WTC11 (cell line): ENCODE measurements around the gene DCTD. TPM values are rescaled to one million over a fixed set of nuclear protein-coding genes. Genes with fewer than 3 reads are reported as not detected.

Source experiments
- ATAC-seq: fragments of 200-7000 bp; cut with Tn5 transposase; 2 replicates; pipeline ENCODE4 v1.10.0; 2021; ENCODE audit warnings: mild to moderate bottlenecking, moderate library complexity
- CTCF ChIA-PET: fragments of 300-600 bp; sonication (Branson Sonifier 250); formaldehyde crosslinking; loops from one replicate; lab custom pipeline; 2021; ENCODE audit warnings: antibody characterized with exemption; lab: Charles Lee
- POLR2A ChIA-PET: fragments of 350-600 bp; sonication (Branson Sonifier 250); formaldehyde crosslinking; loops from one replicate; lab custom pipeline; 2021; ENCODE audit warnings: antibody characterized with exemption; lab: Charles Lee
- DNase-seq: peaks from one replicate; pipeline ENCODE4 v3.0.0; 2021; ENCODE audit warnings: low spot score
- H3K27ac Mint-ChIP-seq: 2 replicates; pipeline ENCODE4 v1.8.0; 2021; ENCODE audit warnings: mixed read lengths
- H3K27me3 Mint-ChIP-seq: 2 replicates; pipeline ENCODE4 v1.8.0; 2021; ENCODE audit warnings: low read depth, mild to moderate bottlenecking, moderate library complexity, mixed read lengths
- H3K36me3 Mint-ChIP-seq: 2 replicates; pipeline ENCODE4 v1.8.0; 2021; ENCODE audit warnings: mixed read lengths
- H3K4me1 Mint-ChIP-seq: 2 replicates; pipeline ENCODE4 v1.8.0; 2022; ENCODE audit warnings: mixed read lengths
- H3K4me3 Mint-ChIP-seq: 2 replicates; pipeline ENCODE4 v1.8.0; 2021; ENCODE audit warnings: mild to moderate bottlenecking, moderate library complexity, mixed read lengths
- H3K9me3 Mint-ChIP-seq: 2 replicates; pipeline ENCODE4 v1.8.0; 2021; ENCODE audit warnings: mixed read lengths
- AFF4 ChIP-seq: sonication (generic); formaldehyde crosslinking; IDR thresholded peaks from 2 replicates; pipeline ENCODE4 v1.8.1; 2023; ENCODE audit warnings: mild to moderate bottlenecking, missing genetic modification reagents, borderline replicate concordance
- CREB1 ChIP-seq: sonication (generic); formaldehyde crosslinking; IDR thresholded peaks from 2 replicates; pipeline ENCODE4 v1.8.0; 2023; ENCODE audit warnings: mild to moderate bottlenecking, missing genetic modification reagents
- CREM ChIP-seq: sonication (generic); formaldehyde crosslinking; IDR thresholded peaks from 2 replicates; pipeline ENCODE4 v1.8.1; 2022; ENCODE audit warnings: mild to moderate bottlenecking, missing genetic modification reagents, moderate library complexity
- IRF1 ChIP-seq: sonication (generic); formaldehyde crosslinking; IDR thresholded peaks from 2 replicates; pipeline ENCODE4 v1.8.0; 2023; ENCODE audit warnings: missing genetic modification reagents
- MXD4 ChIP-seq: fragments of 250-450 bp; sonication (Bioruptor Pico); IDR thresholded peaks from 2 replicates; pipeline ENCODE4 v1.8.0; 2021; ENCODE audit warnings: mild to moderate bottlenecking, moderate library complexity, borderline replicate concordance
- NFE2L1 ChIP-seq: sonication (generic); formaldehyde crosslinking; IDR thresholded peaks from 2 replicates; pipeline ENCODE4 v1.8.1; 2023; ENCODE audit warnings: missing genetic modification reagents
- NR2C2 ChIP-seq: sonication (generic); formaldehyde crosslinking; IDR thresholded peaks from 2 replicates; pipeline ENCODE4 v1.8.0; 2022; ENCODE audit warnings: mild to moderate bottlenecking, missing genetic modification reagents
- PRDM15 ChIP-seq: sonication (generic); formaldehyde crosslinking; IDR thresholded peaks from 2 replicates; pipeline ENCODE4 v1.8.0; 2022; ENCODE audit warnings: missing genetic modification reagents
- PREB ChIP-seq: sonication (generic); formaldehyde crosslinking; IDR thresholded peaks from 2 replicates; pipeline ENCODE4 v1.8.1; 2022; ENCODE audit warnings: mild to moderate bottlenecking, missing genetic modification reagents, moderate library complexity, borderline replicate concordance
- PRRX2 ChIP-seq: fragments of 250-450 bp; sonication (Bioruptor Pico); IDR thresholded peaks from 2 replicates; pipeline ENCODE4 v1.8.0; 2021; ENCODE audit warnings: mild to moderate bottlenecking
- RORB ChIP-seq: fragments of 250-450 bp; sonication (Bioruptor Pico); IDR thresholded peaks from 2 replicates; pipeline ENCODE4 v1.9.0; 2021; ENCODE audit warnings: mild to moderate bottlenecking
- SMAD4 ChIP-seq: sonication (generic); formaldehyde crosslinking; IDR thresholded peaks from 2 replicates; pipeline ENCODE4 v1.8.0; 2022; ENCODE audit warnings: mild to moderate bottlenecking, missing genetic modification reagents
- STAT6 ChIP-seq: sonication (generic); formaldehyde crosslinking; conservative IDR thresholded peaks from 2 replicates; pipeline ENCODE4 v1.8.1; 2023; ENCODE audit warnings: mild to moderate bottlenecking, low read depth, missing genetic modification reagents, moderate library complexity
- TEAD4 ChIP-seq: sonication (generic); formaldehyde crosslinking; IDR thresholded peaks from 2 replicates; pipeline ENCODE4 v1.8.0; 2022; ENCODE audit warnings: mild to moderate bottlenecking, missing genetic modification reagents
- TP53 ChIP-seq: sonication (generic); formaldehyde crosslinking; IDR thresholded peaks from 2 replicates; pipeline ENCODE4 v1.8.1; 2023; ENCODE audit warnings: mild to moderate bottlenecking, missing genetic modification reagents
- ZNF416 ChIP-seq: fragments of 250-450 bp; sonication (Bioruptor Pico); IDR thresholded peaks from 2 replicates; pipeline ENCODE4 v1.9.0; 2021; ENCODE audit warnings: mild to moderate bottlenecking, inconsistent platforms
- ZNF671 ChIP-seq: fragments of 250-450 bp; sonication (Bioruptor Pico); IDR thresholded peaks from 2 replicates; pipeline ENCODE4 v1.8.0; 2021; ENCODE audit warnings: mild to moderate bottlenecking
- total RNA-seq: library from RNA; stranded (reverse); gene quantifications from 3 replicates; pipeline ENCODE4 v1.2.3, GENCODE V29; 2021
- TF ChIP-seq, protein P1 (sequence below): sonication (generic); formaldehyde crosslinking; IDR thresholded peaks from 2 replicates; pipeline ENCODE4 v1.8.0; 2022; ENCODE audit warnings: mild to moderate bottlenecking, missing genetic modification reagents
- TF ChIP-seq, protein P2 (sequence below): sonication (generic); formaldehyde crosslinking; IDR thresholded peaks from 2 replicates; pipeline ENCODE4 v1.8.1; 2023; ENCODE audit warnings: mild to moderate bottlenecking, missing genetic modification reagents
- TF ChIP-seq, protein P3 (sequence below): sonication (generic); formaldehyde crosslinking; IDR thresholded peaks from 2 replicates; pipeline ENCODE4 v1.8.1; 2022; ENCODE audit warnings: low read depth, mild to moderate bottlenecking, moderate library complexity, missing genetic modification reagents, borderline replicate concordance

The DCTD gene
- total RNA-seq, 1 experiment from 2014 or later = 56.8 TPM

DNA sequence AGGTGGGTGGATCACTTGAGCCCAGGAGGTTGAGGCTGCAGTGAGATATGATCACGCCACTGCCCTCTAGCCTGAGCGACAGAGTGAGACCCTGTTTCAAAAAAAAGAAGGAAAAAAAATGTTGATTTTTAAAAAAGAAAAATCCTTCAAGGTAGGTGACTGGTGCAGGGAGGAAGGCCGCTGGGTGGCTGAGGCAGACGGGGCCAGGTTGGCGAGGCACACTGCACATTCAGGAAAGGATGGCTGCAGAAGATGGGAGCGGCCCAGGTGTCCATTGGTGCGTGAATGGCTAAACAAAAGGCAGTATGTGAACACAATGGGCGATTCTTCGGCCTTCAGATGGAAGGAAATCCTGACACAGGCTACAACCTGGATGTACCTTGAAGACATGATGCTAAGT is 30.4 kb downstream of the DCTD start (continued):
- TF ChIP-seq, protein P1, sequence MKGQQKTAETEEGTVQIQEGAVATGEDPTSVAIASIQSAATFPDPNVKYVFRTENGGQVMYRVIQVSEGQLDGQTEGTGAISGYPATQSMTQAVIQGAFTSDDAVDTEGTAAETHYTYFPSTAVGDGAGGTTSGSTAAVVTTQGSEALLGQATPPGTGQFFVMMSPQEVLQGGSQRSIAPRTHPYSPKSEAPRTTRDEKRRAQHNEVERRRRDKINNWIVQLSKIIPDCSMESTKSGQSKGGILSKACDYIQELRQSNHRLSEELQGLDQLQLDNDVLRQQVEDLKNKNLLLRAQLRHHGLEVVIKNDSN = no peak
- TF ChIP-seq, protein P2, sequence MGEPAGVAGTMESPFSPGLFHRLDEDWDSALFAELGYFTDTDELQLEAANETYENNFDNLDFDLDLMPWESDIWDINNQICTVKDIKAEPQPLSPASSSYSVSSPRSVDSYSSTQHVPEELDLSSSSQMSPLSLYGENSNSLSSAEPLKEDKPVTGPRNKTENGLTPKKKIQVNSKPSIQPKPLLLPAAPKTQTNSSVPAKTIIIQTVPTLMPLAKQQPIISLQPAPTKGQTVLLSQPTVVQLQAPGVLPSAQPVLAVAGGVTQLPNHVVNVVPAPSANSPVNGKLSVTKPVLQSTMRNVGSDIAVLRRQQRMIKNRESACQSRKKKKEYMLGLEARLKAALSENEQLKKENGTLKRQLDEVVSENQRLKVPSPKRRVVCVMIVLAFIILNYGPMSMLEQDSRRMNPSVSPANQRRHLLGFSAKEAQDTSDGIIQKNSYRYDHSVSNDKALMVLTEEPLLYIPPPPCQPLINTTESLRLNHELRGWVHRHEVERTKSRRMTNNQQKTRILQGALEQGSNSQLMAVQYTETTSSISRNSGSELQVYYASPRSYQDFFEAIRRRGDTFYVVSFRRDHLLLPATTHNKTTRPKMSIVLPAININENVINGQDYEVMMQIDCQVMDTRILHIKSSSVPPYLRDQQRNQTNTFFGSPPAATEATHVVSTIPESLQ (CRISPR knock-in tag) = no peak
- TF ChIP-seq IRF1 (CRISPR knock-in tag) (no peak), PRDM15 (CRISPR knock-in tag) (no peak), NR2C2 (CRISPR knock-in tag) (no peak)

DNA sequence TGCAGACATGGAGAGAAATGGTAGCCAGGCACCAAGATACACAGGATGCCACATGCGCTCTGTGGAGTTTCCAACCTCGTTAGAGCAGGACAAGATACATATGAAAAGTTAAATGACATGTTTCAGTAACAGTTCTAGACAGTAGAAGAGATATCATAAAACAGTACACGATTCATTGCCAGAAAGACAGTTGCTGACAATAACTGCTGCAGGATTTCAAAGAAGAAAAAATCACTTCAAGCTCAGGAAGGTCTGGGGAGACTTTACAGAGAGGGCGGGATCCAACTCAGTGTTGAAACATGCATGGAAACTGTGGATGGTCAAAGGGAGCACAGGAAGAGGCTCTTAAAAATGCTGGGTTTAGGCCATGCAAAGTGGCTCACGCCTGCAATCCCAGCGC is 31.0 kb downstream of the DCTD start:
- Mint-ChIP-seq H3K27ac (no peak overlapping the region), H3K27me3 (no peaks in the 10 kb centered on the region), H3K9me3 (peaks cover 29% of the 10 kb centered on the region), H3K4me1 (no peaks in the 10 kb centered on the region), H3K36me3 (peaks cover 65% of the 10 kb centered on the region), H3K4me3 (no peak overlapping the region)
- ChIA-PET CTCF (no interaction called here), POLR2A (no interaction called here)
- ATAC-seq (no peak), DNase-seq (no peak)
- TF ChIP-seq PRRX2 (CRISPR knock-in tag) = no peak
- no peak for TF ChIP-seq RORB (CRISPR knock-in tag)
- TF ChIP-seq TEAD4 (CRISPR knock-in tag) = no peak
- no peak for TF ChIP-seq NFE2L1
- TF ChIP-seq MXD4 = no peak
- no peak for TF ChIP-seq AFF4 (CRISPR knock-in tag)
- TF ChIP-seq CREB1 (CRISPR knock-in tag) = no peak
- TF ChIP-seq PREB = no peak
- TF ChIP-seq TP53 (CRISPR knock-in tag) = no peak
- TF ChIP-seq, protein P3, sequence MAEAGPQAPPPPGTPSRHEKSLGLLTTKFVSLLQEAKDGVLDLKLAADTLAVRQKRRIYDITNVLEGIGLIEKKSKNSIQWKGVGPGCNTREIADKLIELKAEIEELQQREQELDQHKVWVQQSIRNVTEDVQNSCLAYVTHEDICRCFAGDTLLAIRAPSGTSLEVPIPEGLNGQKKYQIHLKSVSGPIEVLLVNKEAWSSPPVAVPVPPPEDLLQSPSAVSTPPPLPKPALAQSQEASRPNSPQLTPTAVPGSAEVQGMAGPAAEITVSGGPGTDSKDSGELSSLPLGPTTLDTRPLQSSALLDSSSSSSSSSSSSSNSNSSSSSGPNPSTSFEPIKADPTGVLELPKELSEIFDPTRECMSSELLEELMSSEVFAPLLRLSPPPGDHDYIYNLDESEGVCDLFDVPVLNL = no peak
- TF ChIP-seq CREM (CRISPR knock-in tag) = no peak
- TF ChIP-seq SMAD4 (CRISPR knock-in tag) = no peak
- no peak for TF ChIP-seq STAT6
- no peak for TF ChIP-seq ZNF416 (CRISPR knock-in tag)
- no peak for TF ChIP-seq ZNF671 (CRISPR knock-in tag)
